Endothelial cell of umbilical vein (primary cell): Measurements from ENCODE around the gene ARID2. TPM values are rescaled to one million over a fixed set of nuclear protein-coding genes. Genes with fewer than 3 reads are reported as not detected.

Source experiments
- BruUV-seq: library from RNA; stranded (reverse); fragments of 400-500 nt; replicated peaks from 2 replicates; lab custom pipeline; 2021; lab: Mats Ljungman, UMichigan
- CTCF ChIA-PET: fragments of 300-600, 350-600 bp; sonication (Branson Sonifier 250); formaldehyde crosslinking; loops from one replicate; lab custom pipeline; 2021; ENCODE audit warnings: antibody characterized with exemption, inconsistent platforms; lab: Charles Lee
- POLR2A ChIA-PET: fragments of 300-600, 350-600 bp; sonication (Branson Sonifier 250); formaldehyde crosslinking; loops from one replicate; lab custom pipeline; 2021; ENCODE audit warnings: antibody characterized with exemption, inconsistent platforms; lab: Charles Lee
- DNase-seq: peaks from one replicate; pipeline ENCODE4 v3.0.0-alpha.2; 2011; ENCODE audit warnings: low read depth, low spot score
- FAIRE-seq: peaks from 2 replicates; lab custom pipeline; 2011; peaks lifted over from hg19 to GRCh38; lab: Jason Lieb, UNC
- H2AFZ ChIP-seq: 2 replicates; pipeline ENCODE4 v1.6.0; 2012; ENCODE audit warnings: low read depth, low read length, control low read depth, inconsistent platforms
- H3K27ac ChIP-seq: 2 replicates; pipeline ENCODE4 v1.5.1; 2011; ENCODE audit warnings: low read depth, mild to moderate bottlenecking, control low read depth, low read length, moderate library complexity; ENCODE audit not compliant: insufficient read depth
- H3K27me3 ChIP-seq, 2 experiments: 2 replicates each; pipeline versions ENCODE4 v1.6.0 to v1.6.1; 2011; ENCODE audit warnings: low read length in 2 of 2, mixed read lengths in 1 of 2; ENCODE audit not compliant: control insufficient read depth in 2 of 2, insufficient read depth in 2 of 2
- H3K36me3 ChIP-seq, 2 experiments: 2 replicates in 1 of 2; 3 replicates in 1 of 2; pipeline ENCODE4 v1.5.1; 2011; ENCODE audit warnings: low read length in 2 of 2, mild to moderate bottlenecking in 1 of 2, moderate library complexity in 1 of 2; ENCODE audit not compliant: control insufficient read depth in 2 of 2, insufficient read depth in 2 of 2; ENCODE audit errors: extremely low read depth in 1 of 2
- H3K4me1 ChIP-seq: 3 replicates; pipeline ENCODE4 v1.5.1; 2011; ENCODE audit warnings: mild to moderate bottlenecking, low read length; ENCODE audit not compliant: control insufficient read depth, insufficient read depth; ENCODE audit errors: extremely low read depth
- H3K4me2 ChIP-seq: 2 replicates; pipeline ENCODE4 v1.6.1; 2011; ENCODE audit warnings: low read length, control low read depth, mixed read lengths; ENCODE audit not compliant: insufficient read depth
- H3K4me3 ChIP-seq, 3 experiments: fragments of 200-600 bp in 1 of 3; sonication (generic), shearing (Covaris generic) in 1 of 3; replicated peaks in 1 of 3; 2 replicates each; pipeline ENCODE4 v1.5.1; 2011 to 2016; ENCODE audit warnings: control low read depth in 3 of 3, low read length in 3 of 3, mild to moderate bottlenecking in 2 of 3, inconsistent platforms in 1 of 3, low read depth in 1 of 3, moderate library complexity in 1 of 3; ENCODE audit not compliant: insufficient read depth in 1 of 3
- H3K79me2 ChIP-seq: 2 replicates; pipeline ENCODE4 v1.6.0; 2012; ENCODE audit warnings: low read length, inconsistent platforms; ENCODE audit not compliant: control insufficient read depth, insufficient read depth
- H3K9ac ChIP-seq: replicated peaks from 2 replicates; pipeline ENCODE3; 2011; ENCODE audit warnings: low read length, control low read depth; ENCODE audit not compliant: insufficient read depth; ENCODE audit errors: extremely low read depth
- H3K9me1 ChIP-seq: replicated peaks from 3 replicates; pipeline ENCODE4 v1.6.0; 2011; ENCODE audit warnings: mild to moderate bottlenecking, low read length; ENCODE audit not compliant: control insufficient read depth, insufficient read depth; ENCODE audit errors: extremely low read depth
- H3K9me3 ChIP-seq: replicated peaks from 2 replicates; pipeline ENCODE4 v1.5.1; 2012; ENCODE audit warnings: low read length, inconsistent platforms; ENCODE audit not compliant: control insufficient read depth, insufficient read depth
- H4K20me1 ChIP-seq: replicated peaks from 2 replicates; pipeline ENCODE3; 2011; ENCODE audit warnings: mild to moderate bottlenecking, low read length; ENCODE audit not compliant: control insufficient read depth, insufficient read depth; ENCODE audit errors: extremely low read depth
- EZH2 ChIP-seq: IDR thresholded peaks from 2 replicates; pipeline ENCODE4 v1.6.1; 2012; ENCODE audit warnings: borderline replicate concordance, low read depth, mild to moderate bottlenecking, moderate library complexity, low read length, inconsistent platforms; ENCODE audit not compliant: severe bottlenecking
- FOS ChIP-seq: IDR thresholded peaks from 2 replicates; pipeline ENCODE4 v1.6.1; 2011; ENCODE audit warnings: mild to moderate bottlenecking, low read length, moderate library complexity, borderline replicate concordance; ENCODE audit not compliant: insufficient read depth
- JUN ChIP-seq: IDR thresholded peaks from 2 replicates; pipeline ENCODE4 v1.6.1; 2011; ENCODE audit warnings: borderline replicate concordance, low read depth; ENCODE audit not compliant: insufficient read length, insufficient read depth
- MYC ChIP-seq: IDR thresholded peaks from one replicate; pipeline ENCODE4 v1.6.1; 2011; ENCODE audit warnings: mild to moderate bottlenecking, low read depth, low read length
- POLR2A ChIP-seq: IDR thresholded peaks from 2 replicates; pipeline ENCODE4 v1.6.1; 2012; ENCODE audit warnings: low read depth, mild to moderate bottlenecking, control low read depth, low read length
- dilution Hi-C: fragments of 300-500 bp; cut with MboI; formaldehyde crosslinking; loops from one replicate; pipeline ENCODE4 v1.15.0; 2019; ENCODE audit warnings: low sequenced_read_pairs; ENCODE audit not compliant: extremely low pct_ligation_motif_present
- intact Hi-C: fragments of 100-400 bp; cut with micrococcal nuclease; formaldehyde crosslinking; loops from one replicate; pipeline ENCODE4 v1.10.0; 2022
- polyA plus RNA-seq, 4 experiments: library from polyadenylated mRNA; depleted of rRNA in 3 of 4; stranded (reverse) in 3 of 4; unstranded in 1 of 4; fragments of >200 nt; gene quantifications; 2 replicates each; pipeline versions ENCODE4 v1.2.1 to v1.2.3, GENCODE V29; 2011 to 2012; ENCODE audit warnings: missing spikeins in 1 of 4
- total RNA-seq: library from RNA; stranded (reverse); gene quantifications from 2 replicates; pipeline ENCODE4 v1.2.3, GENCODE V29; 2021
- TF ChIP-seq, protein P1 (sequence below), 2 donors: IDR thresholded peaks; 1 replicate in 1 of 2; 2 replicates in 1 of 2; pipeline ENCODE4 v1.5.1; 2011; ENCODE audit warnings: low read length in 2 of 2, mild to moderate bottlenecking in 2 of 2, moderate library complexity in 2 of 2, control low read depth in 1 of 2, inconsistent platforms in 1 of 2, low read depth in 1 of 2; ENCODE audit not compliant: insufficient read depth in 1 of 2; ENCODE audit errors: extremely low read depth in 1 of 2
- TF ChIP-seq, protein P2 (sequence below): IDR thresholded peaks from 2 replicates; pipeline ENCODE4 v1.6.1; 2011; ENCODE audit not compliant: insufficient read depth, insufficient read length

Gene ARID2
- total and polyA plus RNA-seq, 2 donors (not counting 3 experiments of a cell fraction or from before 2014, with no cell fraction given): 10.8 to 26.7 TPM

- dilution Hi-C loops: no loop called here
- no peak overlapping the region for H3K27ac ChIP-seq
- H3K9ac ChIP-seq: no peak overlapping the region
- no peak overlapping the region for H2AFZ ChIP-seq
- POLR2A ChIA-PET: no interaction called here
- CTCF ChIA-PET: no interaction called here
- H3K4me1 ChIP-seq: no peaks in the 10 kb centered on the region
- peaks cover 3% of the 10 kb centered on the region for H3K79me2 ChIP-seq
- H3K4me2 ChIP-seq: no peak overlapping the region
- H3K27me3 ChIP-seq: no peaks in the 10 kb centered on the region
- H3K9me3 ChIP-seq: no peaks in the 10 kb centered on the region
- FAIRE-seq: no peak
- DNase-seq: peak; percentile 42
- no peak for TF ChIP-seq POLR2A
- H3K36me3 ChIP-seq: no peaks in the 10 kb centered on the region
- H4K20me1 ChIP-seq: no peaks in the 10 kb centered on the region
- H3K4me3 ChIP-seq: no peak overlapping the region
- intact Hi-C loops: no loop called here
- H3K9me1 ChIP-seq: no peaks in the 10 kb centered on the region
- no TSS peak for BruUV-seq
These were observed 209.1 kb downstream of the ARID2 start for GRCh38 chr12:45938566-45938965.

GRCh38 chr12:45939759-45940158 is 210.3 kb downstream of the ARID2 start:
- Histone ChIP-seq H3K9me1 (no peaks in the 10 kb centered on the region), H4K20me1 (no peaks in the 10 kb centered on the region), H3K27ac (no peak overlapping the region), H3K4me1 (no peaks in the 10 kb centered on the region), H3K79me2 (peaks cover 3% of the 10 kb centered on the region), H3K27me3 (no peaks in the 10 kb centered on the region), H3K4me2 (no peak overlapping the region), H3K9me3 (no peaks in the 10 kb centered on the region), H2AFZ (no peak overlapping the region), H3K36me3 (no peaks in the 10 kb centered on the region), H3K4me3 (no peak overlapping the region), H3K9ac (no peak overlapping the region)
- intact Hi-C loops: no loop called here
- no peak for DNase-seq
- TF ChIP-seq, protein P1, sequence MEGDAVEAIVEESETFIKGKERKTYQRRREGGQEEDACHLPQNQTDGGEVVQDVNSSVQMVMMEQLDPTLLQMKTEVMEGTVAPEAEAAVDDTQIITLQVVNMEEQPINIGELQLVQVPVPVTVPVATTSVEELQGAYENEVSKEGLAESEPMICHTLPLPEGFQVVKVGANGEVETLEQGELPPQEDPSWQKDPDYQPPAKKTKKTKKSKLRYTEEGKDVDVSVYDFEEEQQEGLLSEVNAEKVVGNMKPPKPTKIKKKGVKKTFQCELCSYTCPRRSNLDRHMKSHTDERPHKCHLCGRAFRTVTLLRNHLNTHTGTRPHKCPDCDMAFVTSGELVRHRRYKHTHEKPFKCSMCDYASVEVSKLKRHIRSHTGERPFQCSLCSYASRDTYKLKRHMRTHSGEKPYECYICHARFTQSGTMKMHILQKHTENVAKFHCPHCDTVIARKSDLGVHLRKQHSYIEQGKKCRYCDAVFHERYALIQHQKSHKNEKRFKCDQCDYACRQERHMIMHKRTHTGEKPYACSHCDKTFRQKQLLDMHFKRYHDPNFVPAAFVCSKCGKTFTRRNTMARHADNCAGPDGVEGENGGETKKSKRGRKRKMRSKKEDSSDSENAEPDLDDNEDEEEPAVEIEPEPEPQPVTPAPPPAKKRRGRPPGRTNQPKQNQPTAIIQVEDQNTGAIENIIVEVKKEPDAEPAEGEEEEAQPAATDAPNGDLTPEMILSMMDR (IDR thresholded peaks at IDR 0.05; ENCODE audit: extremely low read depth in 1 of 2, insufficient read depth in 1 of 2, low read depth in 1 of 2, low read length in 2 of 2): no peak
- no peak for TF ChIP-seq FOS
- no peak for TF ChIP-seq POLR2A
- TF ChIP-seq JUN: no peak
- no peak for TF ChIP-seq EZH2
- TF ChIP-seq, protein P2, sequence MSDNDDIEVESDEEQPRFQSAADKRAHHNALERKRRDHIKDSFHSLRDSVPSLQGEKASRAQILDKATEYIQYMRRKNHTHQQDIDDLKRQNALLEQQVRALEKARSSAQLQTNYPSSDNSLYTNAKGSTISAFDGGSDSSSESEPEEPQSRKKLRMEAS: no peak
- no peak for TF ChIP-seq MYC
- no peak for FAIRE-seq
- no TSS peak for BruUV-seq
- CTCF ChIA-PET: interaction anchor here (0.8 to 1.1 kb wide), 3 partner anchors 8 to 16 kb away, joined by 3 read pairs; no protein-coding TSS in a partner anchor
- dilution Hi-C loops: no loop called here
- POLR2A ChIA-PET: no interaction called here
